Endothelial cell of umbilical vein (primary cell): ENCODE data around the gene CEACAM16. TPM values are rescaled to one million over a fixed set of nuclear protein-coding genes. Genes with fewer than 3 reads are reported as not detected.

Source experiments
- microRNA counts: library from miRNA; unstranded; fragments of <30 nt; microRNA quantifications from one replicate; lab custom pipeline; 2016
- microRNA-seq: library from miRNA; unstranded; fragments of <30 nt; microRNA quantifications from one replicate; pipeline ENCODE4 v1.2.0, GENCODE V29; 2021; ENCODE audit warnings: borderline number of aligned reads, borderline replicate concordance
- polyA plus RNA-seq, 4 experiments: library from polyadenylated mRNA; depleted of rRNA in 3 of 4; stranded (reverse) in 3 of 4; unstranded in 1 of 4; fragments of >200 nt; gene quantifications; 2 replicates each; pipeline versions ENCODE4 v1.2.1 to v1.2.3, GENCODE V29; 2011 to 2012; ENCODE audit warnings: missing spikeins in 1 of 4
- small RNA-seq: library from RNA; depleted of rRNA; stranded (forward); fragments of <200 nt; gene quantifications from one replicate; pipeline ENCODE3, GENCODE V24; 2012; ENCODE audit warnings: low replicate concordance, low read depth; ENCODE audit not compliant: insufficient read depth, insufficient read length
- total RNA-seq: library from RNA; stranded (reverse); gene quantifications from 2 replicates; pipeline ENCODE4 v1.2.3, GENCODE V29; 2021

The CEACAM16 gene
- total and polyA plus RNA-seq, 2 donors (not counting 3 experiments of a cell fraction or from before 2014, with no cell fraction given): not detected

MicroRNAs within 50 kb of the gene (microRNA counts, 767-probe panel; counts per million panel counts)
- microRNA hsa-miR-4531 (lab: Ali Mortazavi, UCI): 723 counts per million, percentile 96 among the panel's probes with 10 or more counts

Small RNA genes within 50 kb of the gene (microRNA-seq; reads per million reads assigned to microRNA genes)
- not detected for gene MIR4531
- gene MIR8085: not detected

Small RNA genes within 50 kb of the gene (small RNA-seq; reads per million reads assigned to genes)
- not detected for gene RF00285

Other genes starting within 250 kb of the CEACAM16 start
- gene ZNF180, start 198.6 kb upstream of the CEACAM16 start, total RNA-seq: 8.6 and 8.9 TPM in 2 replicates
- 1.4 and 2.1 TPM in 2 replicates for gene ZNF180, start 198.6 kb upstream of the CEACAM16 start, polyA plus RNA-seq
- not detected in 2 replicates for gene CEACAM20, start 169.5 kb upstream of the CEACAM16 start, total RNA-seq
- 0.06 TPM in 2 replicates for gene CEACAM20, start 169.5 kb upstream of the CEACAM16 start, polyA plus RNA-seq
- gene IGSF23, start 85.6 kb upstream of the CEACAM16 start, total RNA-seq: 0.35 TPM in 1 of 2 replicates, not detected in the other
- 0.73 and 0.81 TPM in 2 replicates for gene IGSF23, start 85.6 kb upstream of the CEACAM16 start, polyA plus RNA-seq
- gene PVR, start 55.2 kb upstream of the CEACAM16 start, total RNA-seq: 133 and 199 TPM in 2 replicates
- gene PVR, start 55.2 kb upstream of the CEACAM16 start, polyA plus RNA-seq: 226 and 276 TPM in 2 replicates
- 9.9 and 13.0 TPM in 2 replicates for gene CEACAM19, start 27.7 kb upstream of the CEACAM16 start, total RNA-seq
- 14.5 and 23.2 TPM in 2 replicates for gene CEACAM19, start 27.7 kb upstream of the CEACAM16 start, polyA plus RNA-seq
- 24.0 and 26.9 TPM in 2 replicates for gene BCL3, start 49.6 kb downstream of the CEACAM16 start, total RNA-seq
- gene BCL3, start 49.6 kb downstream of the CEACAM16 start, polyA plus RNA-seq: 11.0 and 15.3 TPM in 2 replicates
- gene CBLC, start 78.7 kb downstream of the CEACAM16 start, total RNA-seq: not detected in 2 replicates
- gene CBLC, start 78.7 kb downstream of the CEACAM16 start, polyA plus RNA-seq: 0.04 and 0.08 TPM in 2 replicates
- 28.5 and 29.0 TPM in 2 replicates for gene BCAM, start 110.0 kb downstream of the CEACAM16 start, total RNA-seq
- 23.9 and 32.5 TPM in 2 replicates for gene BCAM, start 110.0 kb downstream of the CEACAM16 start, polyA plus RNA-seq
- 205 and 211 TPM in 2 replicates for gene NECTIN2, start 147.1 kb downstream of the CEACAM16 start, total RNA-seq
- 238 and 262 TPM in 2 replicates for gene NECTIN2, start 147.1 kb downstream of the CEACAM16 start, polyA plus RNA-seq
- 90.7 and 101 TPM in 2 replicates for gene TOMM40, start 192.1 kb downstream of the CEACAM16 start, total RNA-seq
- 70.2 and 71.8 TPM in 2 replicates for gene TOMM40, start 192.1 kb downstream of the CEACAM16 start, polyA plus RNA-seq
- 1.5 and 3.3 TPM in 2 replicates for gene APOE, start 206.6 kb downstream of the CEACAM16 start, total RNA-seq
- 6.2 and 6.9 TPM in 2 replicates for gene APOE, start 206.6 kb downstream of the CEACAM16 start, polyA plus RNA-seq
- 5.0 and 11.4 TPM in 2 replicates for gene APOC1, start 215.5 kb downstream of the CEACAM16 start, total RNA-seq
- 15.0 and 18.5 TPM in 2 replicates for gene APOC1, start 215.5 kb downstream of the CEACAM16 start, polyA plus RNA-seq
- not detected in 2 replicates for gene APOC4, start 243.1 kb downstream of the CEACAM16 start, total RNA-seq
- not detected in 2 replicates for gene APOC4, start 243.1 kb downstream of the CEACAM16 start, polyA plus RNA-seq
- not detected in 2 replicates for gene APOC2, start 246.9 kb downstream of the CEACAM16 start, total RNA-seq
- not detected in 2 replicates for gene APOC2, start 246.9 kb downstream of the CEACAM16 start, polyA plus RNA-seq